T-cell (primary cell): ENCODE data around the gene ASNS. TPM values are rescaled to one million over a fixed set of nuclear protein-coding genes. Genes with fewer than 3 reads are reported as not detected.
"Not testable (repeated sequence)": the region's sequence is repeated elsewhere in the genome, so short reads cannot be mapped to it uniquely, and the experiment has no call there.

Source experiments
- ATAC-seq, 4 experiments: fragments of 200-7000 bp in 3 of 4; fragments of 150-1000 bp in 1 of 4; cut with Tn5 transposase; replicated peaks in 1 of 4; 1 replicate in 3 of 4; 2 replicates in 1 of 4; pipeline ENCODE4 v1.10.0; 2021; ENCODE audit warnings: moderate library complexity in 3 of 4, mild to moderate bottlenecking in 2 of 4, moderate number of reproducible peaks in 1 of 4
- CTCF ChIA-PET, 2 donors: fragments of 300-600 bp; sonication (Branson Sonifier 250); formaldehyde crosslinking; loops; one replicate each; lab custom pipeline; 2022; ENCODE audit warnings: antibody characterized with exemption in 2 of 2; lab: Charles Lee
- POLR2A ChIA-PET, 2 donors: fragments of 300-600 bp; sonication (Branson Sonifier 250); formaldehyde crosslinking; loops; one replicate each; lab custom pipeline; 2022; ENCODE audit warnings: antibody characterized with exemption in 2 of 2; lab: Charles Lee
- DNase-seq, 35 experiments: peaks; one replicate each; pipeline versions ENCODE4 v3.0.0 to v3.0.0-alpha.2; 2013 to 2023
- H3K27ac ChIP-seq: one replicate; pipeline ENCODE4 v1.5.1; 2013; ENCODE audit warnings: low read length
- H3K27me3 ChIP-seq, 2 experiments: replicated peaks in 1 of 2; 1 replicate in 1 of 2; 2 replicates in 1 of 2; pipeline versions ENCODE4 v1.6.1 to v1.7.0; 2013; ENCODE audit warnings: low read length in 1 of 2, mixed read lengths in 1 of 2; ENCODE audit not compliant: control insufficient read depth in 2 of 2, insufficient read depth in 2 of 2; ENCODE audit errors: extremely low read depth in 1 of 2
- H3K36me3 ChIP-seq, 2 donors: 1 replicate in 1 of 2; 2 replicates in 1 of 2; pipeline versions ENCODE4 v1.6.1 to v1.7.0; 2013; ENCODE audit warnings: low read length in 1 of 2; ENCODE audit not compliant: control insufficient read depth in 2 of 2, insufficient read depth in 1 of 2; ENCODE audit errors: extremely low read depth in 1 of 2
- H3K4me1 ChIP-seq, 2 experiments: 1 replicate in 1 of 2; 2 replicates in 1 of 2; pipeline versions ENCODE4 v1.6.1 to v1.7.0; 2013; ENCODE audit warnings: low read length in 2 of 2, mixed read lengths in 1 of 2; ENCODE audit not compliant: insufficient read depth in 2 of 2, control insufficient read depth in 1 of 2; ENCODE audit errors: extremely low read depth in 1 of 2
- H3K4me3 ChIP-seq, 2 donors: 1 replicate in 1 of 2; 2 replicates in 1 of 2; pipeline versions ENCODE4 v1.5.1 to v1.7.0; 2013; ENCODE audit warnings: mild to moderate bottlenecking in 2 of 2, low read length in 1 of 2, moderate library complexity in 1 of 2; ENCODE audit not compliant: control insufficient read depth in 1 of 2; ENCODE audit errors: extremely low read depth in 1 of 2
- H3K9me3 ChIP-seq: 2 replicates; pipeline ENCODE4 v1.7.0; 2013
- H3K27ac Mint-ChIP-seq, 2 donors: one replicate each; pipeline ENCODE4 v1.8.0; 2020 to 2021; ENCODE audit warnings: mild to moderate bottlenecking in 2 of 2, mixed read lengths in 2 of 2
- H3K27me3 Mint-ChIP-seq, 2 donors: one replicate each; pipeline ENCODE4 v1.8.0; 2021 to 2022; ENCODE audit warnings: mixed read lengths in 2 of 2
- H3K36me3 Mint-ChIP-seq: one replicate; pipeline ENCODE4 v1.8.0; 2021; ENCODE audit warnings: mixed read lengths
- H3K4me1 Mint-ChIP-seq, 3 donors: one replicate each; pipeline ENCODE4 v1.8.0; 2020 to 2022; ENCODE audit warnings: mixed read lengths in 3 of 3, mild to moderate bottlenecking in 1 of 3
- H3K4me3 Mint-ChIP-seq, 3 donors: one replicate each; pipeline ENCODE4 v1.8.0; 2020 to 2022; ENCODE audit warnings: mild to moderate bottlenecking in 3 of 3, mixed read lengths in 3 of 3, moderate library complexity in 3 of 3
- H3K9me3 Mint-ChIP-seq, 3 donors: one replicate each; pipeline ENCODE4 v1.8.0; 2020 to 2022; ENCODE audit warnings: mixed read lengths in 3 of 3
- WGBS: methylation state at CpG from one replicate; pipeline ENCODE4 v1.1.5; 2013; ENCODE audit warnings: missing lambda C conversion rate; ENCODE audit not compliant: insufficient coverage; 5-methylcytosine and 5-hydroxymethylcytosine counted together
- total RNA-seq, 35 experiments: library from RNA in 6 of 35; stranded (reverse) in 6 of 35; fragments of 120-200 nt in 1 of 35; gene quantifications; one replicate each; pipeline versions ENCODE4 v1.2.1 to v1.2.4 and lab custom pipeline; 2013 to 2026

Gene ASNS
- total RNA-seq, 5 donors from 2014 or later (not counting 1 experiment from before 2014, with no cell fraction given), result 15.4 to 46.0 (median 27.7) TPM

DNA sequence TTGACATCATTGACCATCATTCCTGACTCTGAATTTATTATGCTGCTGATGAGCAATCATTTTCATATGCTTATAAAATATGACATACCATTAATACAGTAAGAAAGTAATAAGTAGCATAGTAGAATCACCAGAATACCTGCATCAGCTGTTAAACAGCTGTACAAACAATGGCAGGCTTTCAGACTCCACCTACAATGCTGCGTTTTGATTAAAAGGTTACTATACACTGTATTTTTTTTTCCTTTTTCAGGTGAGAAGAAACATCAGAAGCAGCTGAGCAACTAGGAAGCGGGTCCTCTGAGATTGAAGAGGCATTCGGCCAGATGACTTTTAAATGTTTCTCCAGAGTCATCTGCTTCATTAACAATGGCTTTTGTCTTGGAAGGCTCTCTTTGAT is 7.1 kb downstream of the ASNS start:
- WGBS, result no CpG with 5 or more reads among the region's 3 CpGs

GRCh38 chr7:97859606-97860204 is 12.5 kb downstream of the ASNS start:
- Mint-ChIP-seq H3K4me3 (no peak overlapping the region), H3K4me1 (peaks cover 0 to 2% (median 0%) of the 10 kb centered on the region in 3 donors), H3K27ac (no peak overlapping the region), H3K27me3 (no peaks in the 10 kb centered on the region), H3K36me3 (peaks cover 63% of the 10 kb centered on the region), H3K9me3 (no peaks in the 10 kb centered on the region)
- DNase-seq, result no peak
- CTCF ChIA-PET, result no interaction called here
- POLR2A ChIA-PET, result no interaction called here
- Histone ChIP-seq H3K36me3 (peaks cover 0 to 44% of the 10 kb centered on the region in 2 donors), H3K9me3 (no peaks in the 10 kb centered on the region), H3K27ac (no peak overlapping the region), H3K4me3 (no peak overlapping the region), H3K4me1 (no peaks in the 10 kb centered on the region), H3K27me3 (no peaks in the 10 kb centered on the region)
- WGBS, result no CpG with 5 or more reads among the region's 4 CpGs
- ATAC-seq, result no peak

More for the DNA sequence above, 7.1 kb downstream of the ASNS start:
- no peak for DNase-seq
- H3K4me1 Mint-ChIP-seq, result peaks cover 0 to 2% (median 0%) of the 10 kb centered on the region in 3 donors
- ChIA-PET CTCF (interaction anchor here in 1 of 2 donors (0.5 kb wide), 1 partner anchor 763 kb away, joined by 3 read pairs; no protein-coding TSS in a partner anchor), POLR2A (no interaction called here)
- no peak for ATAC-seq
- no peak overlapping the region for H3K4me3 Mint-ChIP-seq
- no peak overlapping the region for H3K27ac Mint-ChIP-seq
- peaks cover 46% of the 10 kb centered on the region for H3K36me3 Mint-ChIP-seq
- H3K4me1 ChIP-seq, result no peaks in the 10 kb centered on the region
- no peaks in the 10 kb centered on the region for H3K9me3 Mint-ChIP-seq
- H3K9me3 ChIP-seq, result no peaks in the 10 kb centered on the region
- H3K36me3 ChIP-seq, result peaks cover 0 to 19% of the 10 kb centered on the region in 2 donors
- no peak overlapping the region for H3K27ac ChIP-seq
- H3K27me3 Mint-ChIP-seq, result no peaks in the 10 kb centered on the region
- no peak overlapping the region for H3K4me3 ChIP-seq
- H3K27me3 ChIP-seq, result no peaks in the 10 kb centered on the region

- H3K36me3 Mint-ChIP-seq, result peaks cover 71% of the 10 kb centered on the region
- Histone ChIP-seq H3K4me1 (no peaks in the 10 kb centered on the region), H3K36me3 (peaks cover 0 to 52% of the 10 kb centered on the region in 2 donors), H3K27ac (no peak overlapping the region), H3K4me3 (no peak overlapping the region), H3K9me3 (no peaks in the 10 kb centered on the region), H3K27me3 (no peaks in the 10 kb centered on the region)
- H3K27me3 Mint-ChIP-seq, result no peaks in the 10 kb centered on the region
- WGBS, result no CpG with 5 or more reads among the region's 2 CpGs
- H3K9me3 Mint-ChIP-seq, result no peaks in the 10 kb centered on the region
- DNase-seq, result no peak
- ChIA-PET CTCF (no interaction called here), POLR2A (no interaction called here)
- no peaks in the 10 kb centered on the region for H3K4me1 Mint-ChIP-seq
- no peak overlapping the region for H3K27ac Mint-ChIP-seq
- no peak for ATAC-seq
- no peak overlapping the region for H3K4me3 Mint-ChIP-seq
Measured at GRCh38 chr7:97858221-97858620, 14.0 kb downstream of the ASNS start.

- Mint-ChIP-seq H3K4me1 (no peaks in the 10 kb centered on the region), H3K27me3 (no peaks in the 10 kb centered on the region), H3K4me3 (no peak overlapping the region), H3K36me3 (peaks cover 72% of the 10 kb centered on the region), H3K27ac (no peak overlapping the region), H3K9me3 (no peaks in the 10 kb centered on the region)
- DNase-seq (no peak), ATAC-seq (no peak)
- CTCF ChIA-PET, result interaction anchor here in 1 of 2 donors (0.6 to 0.7 kb wide), 3 partner anchors 9 to 702 kb away, joined by 5 to 12 read pairs (median 7); no protein-coding TSS in a partner anchor
- WGBS, result 100% methylated on average over 1 of the region's 5 CpGs
- POLR2A ChIA-PET, result no interaction called here
- Histone ChIP-seq H3K4me1 (no peaks in the 10 kb centered on the region), H3K9me3 (no peaks in the 10 kb centered on the region), H3K27ac (no peak overlapping the region), H3K36me3 (peaks cover 0 to 54% of the 10 kb centered on the region in 2 donors), H3K4me3 (no peak overlapping the region), H3K27me3 (no peaks in the 10 kb centered on the region)
Measured at GRCh38 chr7:97857544-97857943, 14.7 kb downstream of the ASNS start.

- Histone ChIP-seq H3K9me3 (no peaks in the 10 kb centered on the region), H3K27ac (no peak overlapping the region), H3K4me1 (no peaks in the 10 kb centered on the region), H3K4me3 (no peak overlapping the region), H3K27me3 (no peaks in the 10 kb centered on the region), H3K36me3 (peaks cover 0 to 43% of the 10 kb centered on the region in 2 donors)
- H3K36me3 Mint-ChIP-seq, result peaks cover 49% of the 10 kb centered on the region
- ATAC-seq (no peak), DNase-seq (no peak)
- ChIA-PET CTCF (no interaction called here), POLR2A (no interaction called here)
- 56% methylated on average over 2 of the region's 2 CpGs for WGBS
- no peak overlapping the region for H3K27ac Mint-ChIP-seq
- no peak overlapping the region for H3K4me3 Mint-ChIP-seq
- H3K9me3 Mint-ChIP-seq, result no peaks in the 10 kb centered on the region
- H3K4me1 Mint-ChIP-seq, result no peaks in the 10 kb centered on the region
- no peaks in the 10 kb centered on the region for H3K27me3 Mint-ChIP-seq
Measured at GRCh38 chr7:97851683-97852082, 20.5 kb downstream of the ASNS start.

- H3K4me3 ChIP-seq, H3K27ac ChIP-seq, H3K9me3 Mint-ChIP-seq, CTCF ChIA-PET, H3K4me1 Mint-ChIP-seq, H3K4me1 ChIP-seq, H3K27me3 ChIP-seq, ATAC-seq, H3K4me3 Mint-ChIP-seq, H3K9me3 ChIP-seq, H3K27ac Mint-ChIP-seq, POLR2A ChIA-PET, DNase-seq, H3K27me3 Mint-ChIP-seq: not testable (repeated sequence)
- H3K36me3 ChIP-seq, result peaks cover 0 to 32% of the 10 kb centered on the region in 2 donors
- peaks cover 41% of the 10 kb centered on the region for H3K36me3 Mint-ChIP-seq
- WGBS, result no CpG with 5 or more reads among the region's 4 CpGs
Measured at GRCh38 chr7:97850262-97851031, 21.8 kb downstream of the ASNS start.
